Panc1 (cell line): ENCODE results near the gene SMTNL2. TPM values are rescaled to one million over a fixed set of nuclear protein-coding genes. Genes with fewer than 3 reads are reported as not detected.

Source experiments
- ATAC-seq: fragments of 200-7000 bp; cut with Tn5 transposase; 2 replicates; pipeline ENCODE4 v1.9.1; 2020; ENCODE audit warnings: mild to moderate bottlenecking, moderate library complexity
- BruUV-seq: library from RNA; stranded (reverse); fragments of 400-500 nt; replicated peaks from 2 replicates; lab custom pipeline; 2021; lab: Mats Ljungman, UMichigan
- CTCF ChIA-PET: fragments of 300-600 bp; sonication (Branson Sonifier 250); formaldehyde crosslinking; loops from one replicate; lab custom pipeline; 2022; ENCODE audit warnings: antibody characterized with exemption; lab: Charles Lee
- POLR2A ChIA-PET: fragments of 300-600 bp; sonication (Branson Sonifier 250); formaldehyde crosslinking; loops from one replicate; lab custom pipeline; 2022; ENCODE audit warnings: antibody characterized with exemption; lab: Charles Lee
- DNase-seq: peaks from one replicate; pipeline ENCODE4 v3.0.0-alpha.2; 2010; ENCODE audit warnings: low read depth, low spot score
- H3K27ac ChIP-seq: 2 replicates; pipeline ENCODE4 v1.5.1; 2011; ENCODE audit warnings: mild to moderate bottlenecking, low read length, inconsistent platforms
- H3K27me3 ChIP-seq: fragments of 200-500 bp; sonication (Bioruptor generic); 2 replicates; pipeline ENCODE4 v1.6.0; 2014; ENCODE audit warnings: low read length, inconsistent platforms; ENCODE audit not compliant: control insufficient read depth, insufficient read depth
- H3K36me3 ChIP-seq: fragments of 200-500 bp; sonication (Bioruptor generic); 2 replicates; pipeline ENCODE4 v1.5.1; 2014; ENCODE audit warnings: inconsistent platforms, mild to moderate bottlenecking, low read length, moderate library complexity; ENCODE audit not compliant: control insufficient read depth, insufficient read depth
- H3K4me1 ChIP-seq: 2 replicates; pipeline ENCODE4 v1.5.1; 2011; ENCODE audit warnings: inconsistent platforms, mild to moderate bottlenecking, low read length, moderate library complexity; ENCODE audit not compliant: control insufficient read depth, insufficient read depth
- H3K4me3 ChIP-seq, 2 experiments: 2 replicates each; pipeline ENCODE4 v1.5.1; 2011 to 2012; ENCODE audit warnings: low read depth in 2 of 2, low read length in 2 of 2, mild to moderate bottlenecking in 2 of 2, inconsistent platforms in 1 of 2, moderate library complexity in 1 of 2
- H3K9me3 ChIP-seq: fragments of 200-500 bp; sonication (Bioruptor generic); 2 replicates; pipeline ENCODE4 v1.5.1; 2014; ENCODE audit warnings: low read depth, mild to moderate bottlenecking, inconsistent platforms, low read length, moderate library complexity; ENCODE audit not compliant: control insufficient read depth, insufficient read depth
- CTCF ChIP-seq: fragments of 450-650 bp; IDR thresholded peaks from 2 replicates; pipeline ENCODE4 v1.5.1; 2017; ENCODE audit warnings: mild to moderate bottlenecking
- POLR2AphosphoS5 ChIP-seq: IDR thresholded peaks from 2 replicates; pipeline ENCODE4 v1.6.1; 2012; ENCODE audit warnings: mild to moderate bottlenecking, low read depth, low read length, moderate library complexity
- SIN3A ChIP-seq: IDR thresholded peaks from 2 replicates; pipeline ENCODE4 v1.6.1; 2012; ENCODE audit warnings: low read depth, mild to moderate bottlenecking, low read length, moderate library complexity, borderline replicate concordance; ENCODE audit not compliant: insufficient read depth
- TCF7L2 ChIP-seq: IDR thresholded peaks from 2 replicates; pipeline ENCODE4 v1.6.1; 2011; ENCODE audit warnings: mild to moderate bottlenecking, low read depth, low read length, inconsistent platforms
- in situ Hi-C: cut with HindIII; loops from 2 replicates; pipeline ENCODE4 v1.10.0; 2016; ENCODE audit warnings: low sequenced_read_pairs, low pct_unique_long_range_greater_than_20kb
- intact Hi-C: fragments of 100-400 bp; cut with micrococcal nuclease; formaldehyde crosslinking; loops from one replicate; pipeline ENCODE4 v1.10.0; 2022; ENCODE audit not compliant: unreplicated experiment
- total RNA-seq: library from RNA; stranded (reverse); gene quantifications from one replicate; pipeline ENCODE4 v1.2.1, GENCODE V29; 2021; ENCODE audit not compliant: unreplicated experiment
- TF ChIP-seq, protein P1 (sequence below), 2 experiments: IDR thresholded peaks; 2 replicates each; pipeline ENCODE4 v1.6.1; 2011 to 2012; ENCODE audit warnings: low read depth in 2 of 2, control low read depth in 1 of 2, low read length in 1 of 2, mild to moderate bottlenecking in 1 of 2, moderate library complexity in 1 of 2; ENCODE audit not compliant: insufficient read depth in 1 of 2

SMTNL2 gene
- total RNA-seq, 1 experiment from 2014 or later = not detected

DNA sequence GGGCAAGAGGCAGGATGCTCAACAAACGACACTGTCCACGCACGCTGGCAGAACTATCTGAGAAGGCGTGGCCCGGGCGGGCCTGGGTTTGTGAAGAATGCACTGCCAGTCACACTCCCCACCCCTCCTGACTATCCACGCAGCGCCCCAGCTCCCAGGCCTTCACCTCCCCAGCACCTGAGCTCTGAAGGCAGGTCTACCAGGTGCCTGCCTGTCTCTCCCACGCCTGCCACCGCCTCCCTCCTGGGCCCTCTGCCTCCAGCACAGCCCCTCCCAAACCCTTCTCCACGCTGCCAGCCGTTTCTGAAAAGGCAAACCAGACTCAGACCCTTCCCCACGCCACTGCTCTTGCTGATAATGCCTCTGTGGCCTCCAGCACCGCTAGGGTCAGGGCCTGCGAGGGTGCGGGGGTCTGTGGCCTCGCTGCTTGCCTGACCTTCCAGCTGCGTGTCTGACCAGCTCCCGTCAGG is 40.7 kb upstream of the SMTNL2 start:
- Histone ChIP-seq H3K27ac (no peak overlapping the region), H3K36me3 (peaks cover 3% of the 10 kb centered on the region; the same call in 1 of the 2 replicates), H3K4me1 (peaks cover 2% of the 10 kb centered on the region; the same call in 1 of the 2 replicates), H3K4me3 (no peak overlapping the region), H3K27me3 (no peaks in the 10 kb centered on the region), H3K9me3 (no peaks in the 10 kb centered on the region)
- TF ChIP-seq CTCF = no peak
- TF ChIP-seq, protein P1, sequence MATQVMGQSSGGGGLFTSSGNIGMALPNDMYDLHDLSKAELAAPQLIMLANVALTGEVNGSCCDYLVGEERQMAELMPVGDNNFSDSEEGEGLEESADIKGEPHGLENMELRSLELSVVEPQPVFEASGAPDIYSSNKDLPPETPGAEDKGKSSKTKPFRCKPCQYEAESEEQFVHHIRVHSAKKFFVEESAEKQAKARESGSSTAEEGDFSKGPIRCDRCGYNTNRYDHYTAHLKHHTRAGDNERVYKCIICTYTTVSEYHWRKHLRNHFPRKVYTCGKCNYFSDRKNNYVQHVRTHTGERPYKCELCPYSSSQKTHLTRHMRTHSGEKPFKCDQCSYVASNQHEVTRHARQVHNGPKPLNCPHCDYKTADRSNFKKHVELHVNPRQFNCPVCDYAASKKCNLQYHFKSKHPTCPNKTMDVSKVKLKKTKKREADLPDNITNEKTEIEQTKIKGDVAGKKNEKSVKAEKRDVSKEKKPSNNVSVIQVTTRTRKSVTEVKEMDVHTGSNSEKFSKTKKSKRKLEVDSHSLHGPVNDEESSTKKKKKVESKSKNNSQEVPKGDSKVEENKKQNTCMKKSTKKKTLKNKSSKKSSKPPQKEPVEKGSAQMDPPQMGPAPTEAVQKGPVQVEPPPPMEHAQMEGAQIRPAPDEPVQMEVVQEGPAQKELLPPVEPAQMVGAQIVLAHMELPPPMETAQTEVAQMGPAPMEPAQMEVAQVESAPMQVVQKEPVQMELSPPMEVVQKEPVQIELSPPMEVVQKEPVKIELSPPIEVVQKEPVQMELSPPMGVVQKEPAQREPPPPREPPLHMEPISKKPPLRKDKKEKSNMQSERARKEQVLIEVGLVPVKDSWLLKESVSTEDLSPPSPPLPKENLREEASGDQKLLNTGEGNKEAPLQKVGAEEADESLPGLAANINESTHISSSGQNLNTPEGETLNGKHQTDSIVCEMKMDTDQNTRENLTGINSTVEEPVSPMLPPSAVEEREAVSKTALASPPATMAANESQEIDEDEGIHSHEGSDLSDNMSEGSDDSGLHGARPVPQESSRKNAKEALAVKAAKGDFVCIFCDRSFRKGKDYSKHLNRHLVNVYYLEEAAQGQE (IDR thresholded peaks at IDR 0.05; ENCODE audit: insufficient read depth in 1 of 2, low read depth in 2 of 2, low read length in 1 of 2) = no peak
- TF ChIP-seq POLR2AphosphoS5 = no peak
- no peak for TF ChIP-seq TCF7L2
- TF ChIP-seq SIN3A = no peak
- in situ Hi-C loops = no loop called here
- CTCF ChIA-PET = no interaction called here
- no peak for ATAC-seq
- POLR2A ChIA-PET = no interaction called here
- intact Hi-C loops = no loop called here
- no peak for DNase-seq
- no TSS peak for BruUV-seq

DNA sequence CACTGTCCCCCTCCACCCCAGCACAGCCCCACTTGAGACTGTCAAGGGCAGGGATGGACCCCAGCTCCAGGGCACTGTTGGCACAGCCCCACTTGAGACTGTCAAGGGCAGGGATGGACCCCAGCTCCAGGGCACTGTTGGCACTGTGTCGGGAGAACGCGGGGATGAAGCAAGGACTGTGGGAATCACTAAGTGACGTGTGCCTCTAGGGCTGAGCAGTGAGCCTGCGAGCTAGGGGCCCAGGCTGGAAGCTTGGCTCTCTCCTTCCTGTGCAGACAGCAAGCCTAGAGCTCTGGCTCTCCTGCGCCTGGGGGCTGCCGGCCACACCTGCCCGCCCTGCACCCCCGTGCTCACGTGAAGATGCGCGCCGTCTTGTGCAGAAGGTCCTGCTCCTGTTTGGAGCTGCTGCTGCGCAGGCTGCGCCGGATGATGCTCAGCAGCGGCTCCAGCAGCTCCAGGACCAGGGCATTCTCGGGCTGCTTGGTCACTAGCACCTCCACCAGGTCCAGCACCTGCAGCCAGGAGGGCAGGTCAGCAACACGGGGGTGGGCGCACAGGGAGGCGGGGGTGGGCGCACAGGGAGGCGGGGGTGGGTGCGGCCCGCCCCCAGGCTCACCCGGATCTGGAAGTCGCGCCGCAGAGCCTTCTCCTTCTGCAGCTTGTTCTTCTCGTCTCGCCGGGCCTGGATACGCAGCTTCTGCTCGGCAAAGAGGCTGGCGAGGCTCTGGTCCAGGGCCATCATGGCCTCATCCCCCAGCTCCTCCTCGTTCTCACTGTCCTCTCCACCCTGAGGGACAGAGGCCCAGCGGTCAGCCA is 40.0 kb upstream of the SMTNL2 start:
- in situ Hi-C loops = no loop called here
- ChIA-PET POLR2A (no interaction called here), CTCF (no interaction called here)
- Histone ChIP-seq H3K27ac (no peak overlapping the region), H3K4me1 (no peaks in the 10 kb centered on the region), H3K27me3 (no peaks in the 10 kb centered on the region), H3K9me3 (no peaks in the 10 kb centered on the region), H3K36me3 (peaks cover 3% of the 10 kb centered on the region; the same call in 1 of the 2 replicates), H3K4me3 (no peak overlapping the region)
- DNase-seq (no peak), ATAC-seq (no peak)
- BruUV-seq = no TSS peak
- no peak for TF ChIP-seq POLR2AphosphoS5
- no peak for TF ChIP-seq SIN3A
- TF ChIP-seq, protein P1 (IDR thresholded peaks at IDR 0.05; ENCODE audit: insufficient read depth in 1 of 2, low read depth in 2 of 2, low read length in 1 of 2) = no peak
- no peak for TF ChIP-seq CTCF
- no peak for TF ChIP-seq TCF7L2
- intact Hi-C loops = no loop called here
